KBM-7 (cell line): Measurements from ENCODE around the gene C9orf152.

Experiments used
- DNase-seq: peaks from one replicate; pipeline ENCODE4 v3.0.0-alpha.2; 2015
- in situ Hi-C: fragments of 300-500 bp; cut with MboI; formaldehyde crosslinking; loops from 2 replicates; pipeline ENCODE4 v1.14.3; 2020; ENCODE audit warnings: low sequenced_read_pairs, low pct_unique_long_range_greater_than_20kb, mixed read lengths

Gene C9orf152

GRCh38 chr9:110187126-110187525 lies 20.8 kb downstream of the C9orf152 start:
- in situ Hi-C loops, result no loop called here
- no peak for DNase-seq

GRCh38 chr9:110186254-110186653 lies 21.7 kb downstream of the C9orf152 start:
- no peak for DNase-seq
- in situ Hi-C loops, result no loop called here

- in situ Hi-C loops, result no loop called here
- no peak for DNase-seq
Measured at GRCh38 chr9:110185806-110186205, 22.2 kb downstream of the C9orf152 start.

GRCh38 chr9:110183208-110184145 lies 24.5 kb downstream of the C9orf152 start:
- in situ Hi-C loops, result no loop called here
- DNase-seq, result peak; percentile 69

GRCh38 chr9:110180511-110181434 lies 27.2 kb downstream of the C9orf152 start:
- in situ Hi-C loops, result no loop called here
- DNase-seq, result no peak

- in situ Hi-C loops, result no loop called here
- DNase-seq, result no peak
Measured at GRCh38 chr9:110179734-110180133, 28.2 kb downstream of the C9orf152 start.

- in situ Hi-C loops, result no loop called here
- DNase-seq, result no peak
Measured at GRCh38 chr9:110178281-110178680, 29.7 kb downstream of the C9orf152 start.

- in situ Hi-C loops, result no loop called here
- no peak for DNase-seq
Measured at GRCh38 chr9:110175275-110175968, 32.5 kb downstream of the C9orf152 start.

- peak; percentile 28 for DNase-seq
- in situ Hi-C loops, result no loop called here
Measured at GRCh38 chr9:110173322-110173642, 34.7 kb downstream of the C9orf152 start.

- DNase-seq, result peak; percentile 56
- in situ Hi-C loops, result no loop called here
Measured at GRCh38 chr9:110170357-110171257, 37.4 kb downstream of the C9orf152 start.

GRCh38 chr9:110168486-110168885 lies 39.5 kb downstream of the C9orf152 start:
- in situ Hi-C loops, result no loop called here
- DNase-seq, result no peak

GRCh38 chr9:110161940-110162339 lies 46.0 kb downstream of the C9orf152 start:
- in situ Hi-C loops, result no loop called here
- DNase-seq, result no peak

- no peak for DNase-seq
- in situ Hi-C loops, result no loop called here
Measured at GRCh38 chr9:110160685-110161084, 47.3 kb downstream of the C9orf152 start.

GRCh38 chr9:110160123-110160522 lies 47.8 kb downstream of the C9orf152 start:
- in situ Hi-C loops, result no loop called here
- no peak for DNase-seq

GRCh38 chr9:110157823-110158664 lies 49.9 kb downstream of the C9orf152 start:
- no peak for DNase-seq
- in situ Hi-C loops, result no loop called here

- DNase-seq, result peak; percentile 90
- in situ Hi-C loops, result no loop called here
Measured at GRCh38 chr9:110156902-110157301, 51.1 kb downstream of the C9orf152 start.

- in situ Hi-C loops, result no loop called here
- DNase-seq, result no peak
Measured at GRCh38 chr9:110156416-110156815, 51.5 kb downstream of the C9orf152 start.

- no peak for DNase-seq
- in situ Hi-C loops, result no loop called here
Measured at GRCh38 chr9:110155751-110156150, 52.2 kb downstream of the C9orf152 start.
